ENCODE measurements around the gene HSPA8. TPM values are rescaled to one million over a fixed set of nuclear protein-coding genes. Genes with fewer than 3 reads are reported as not detected.

The HSPA8 gene
- total and polyA plus RNA-seq, 10 of the 15 experiments (the other 5 are each of a cell fraction or from before 2014, with no cell fraction given) = 1,190 to 3,205 (median 2,045) TPM

DNA sequence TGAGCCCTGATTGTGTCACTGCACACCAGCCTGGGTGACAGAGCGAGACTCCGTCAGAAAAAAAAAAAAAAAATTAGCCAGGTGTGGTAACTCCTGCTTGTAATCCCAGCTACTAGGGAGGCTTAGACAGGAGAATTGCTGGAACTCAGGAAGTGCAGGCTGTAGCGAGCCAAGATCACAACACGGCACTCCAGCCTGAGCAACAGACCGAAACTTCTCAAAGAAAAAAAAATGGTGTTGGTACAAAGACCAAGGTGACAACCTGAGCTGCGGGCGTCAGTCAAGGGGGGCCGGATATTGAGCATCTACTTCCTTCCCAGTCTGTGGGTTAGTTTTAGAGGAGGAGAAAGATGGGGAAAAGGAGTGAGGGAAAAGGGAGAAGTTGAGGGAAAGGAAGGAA lies 48.5 kb upstream of the HSPA8 start:
- DNase-seq (ENCODE audit: low read depth, low spot score) = no peak
- Histone ChIP-seq H3K27ac (ENCODE audit: control insufficient read depth, insufficient read depth) (no peak overlapping the region), H3K79me2 (ENCODE audit: control insufficient read depth, insufficient read depth, low read length) (no peaks in the 10 kb centered on the region), H3K36me3 (ENCODE audit: control insufficient read depth in 2 of 2, insufficient read depth in 2 of 2, low read length in 1 of 2) (no peaks in the 10 kb centered on the region), H3K9me3 (replicated peaks; ENCODE audit: control insufficient read depth, insufficient read depth, low read length) (no peaks in the 10 kb centered on the region), H3K4me3 (no peak overlapping the region), H3K9ac (ENCODE audit: control insufficient read depth, insufficient read depth, low read length) (no peak overlapping the region), H3K27me3 (replicated peaks in 1 of 2; ENCODE audit: control insufficient read depth in 2 of 2, insufficient read depth in 2 of 2, low read length in 1 of 2) (peaks cover 0 to 3% of the 10 kb centered on the region in 2 experiments; a peak in 2 of 4 replicates), H2AFZ (ENCODE audit: control insufficient read depth, low read depth, low read length) (no peak overlapping the region), H3K4me2 (ENCODE audit: control insufficient read depth, insufficient read depth) (no peak overlapping the region), H3K4me1 (ENCODE audit: control insufficient read depth, insufficient read depth, low read length) (no peaks in the 10 kb centered on the region), H4K20me1 (ENCODE audit: control insufficient read depth, insufficient read depth) (no peaks in the 10 kb centered on the region)
- intact Hi-C loops (cut with micrococcal nuclease; ENCODE audit: unreplicated experiment) = loop anchor here (5.0 kb wide), 2 partner anchors 152 to 467 kb away; no protein-coding TSS in a partner anchor
- TF ChIP-seq ATF7 (IDR thresholded peaks at IDR 0.05; ENCODE audit: low read depth) = no peak
- no peak for TF ChIP-seq SREBF2 (IDR thresholded peaks at IDR 0.05; ENCODE audit: low read length)
- no peak for TF ChIP-seq CREB1 (IDR thresholded peaks at IDR 0.05; ENCODE audit: low read depth)
- TF ChIP-seq NFYA (IDR thresholded peaks at IDR 0.05; ENCODE audit: borderline replicate concordance, low read depth, low read length) = no peak
- TF ChIP-seq NR2C1 (IDR thresholded peaks at IDR 0.05) = no peak
- TF ChIP-seq ZBED1 (IDR thresholded peaks at IDR 0.05; ENCODE audit: borderline replicate concordance) = no peak
- TF ChIP-seq GATAD2B (conservative IDR thresholded peaks at IDR 0.05; ENCODE audit: low read depth) = no peak
- TF ChIP-seq CBX5 (IDR thresholded peaks at IDR 0.05; ENCODE audit: low read depth) = no peak
- TF ChIP-seq, protein P1, sequence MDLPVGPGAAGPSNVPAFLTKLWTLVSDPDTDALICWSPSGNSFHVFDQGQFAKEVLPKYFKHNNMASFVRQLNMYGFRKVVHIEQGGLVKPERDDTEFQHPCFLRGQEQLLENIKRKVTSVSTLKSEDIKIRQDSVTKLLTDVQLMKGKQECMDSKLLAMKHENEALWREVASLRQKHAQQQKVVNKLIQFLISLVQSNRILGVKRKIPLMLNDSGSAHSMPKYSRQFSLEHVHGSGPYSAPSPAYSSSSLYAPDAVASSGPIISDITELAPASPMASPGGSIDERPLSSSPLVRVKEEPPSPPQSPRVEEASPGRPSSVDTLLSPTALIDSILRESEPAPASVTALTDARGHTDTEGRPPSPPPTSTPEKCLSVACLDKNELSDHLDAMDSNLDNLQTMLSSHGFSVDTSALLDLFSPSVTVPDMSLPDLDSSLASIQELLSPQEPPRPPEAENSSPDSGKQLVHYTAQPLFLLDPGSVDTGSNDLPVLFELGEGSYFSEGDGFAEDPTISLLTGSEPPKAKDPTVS (IDR thresholded peaks at IDR 0.05; ENCODE audit: low read depth, low read length) = no peak
- TF ChIP-seq NBN (IDR thresholded peaks at IDR 0.05) = no peak
- TF ChIP-seq EP300 (IDR thresholded peaks at IDR 0.05; ENCODE audit: borderline replicate concordance in 1 of 2, control insufficient read depth in 1 of 2, low read depth in 2 of 2, low read length in 2 of 2) = no peak
- ChIA-PET SMC1A (ENCODE audit: uncharacterized antibody, unreplicated experiment) (interaction anchor here (0.6 to 5.1 kb wide), 11 partner anchors 8 to 444 kb away, joined by 3 to 47 read pairs (median 3); no protein-coding TSS in a partner anchor), POLR2A (no interaction called here), RAD21 (ENCODE audit: unreplicated experiment) (interaction anchor here (1.0 to 5.1 kb wide), 3 partner anchors 38 to 137 kb away, joined by 3 to 44 read pairs (median 4); no protein-coding TSS in a partner anchor), CTCF (interaction anchor here (0.6 to 9.5 kb wide), 17 partner anchors 9 to 401 kb away, joined by 3 to 117 read pairs (median 5); no protein-coding TSS in a partner anchor)
- in situ Hi-C loops (cut with MboI) = loop anchor here (5.0 kb wide), 2 partner anchors 137 to 367 kb away; no protein-coding TSS in a partner anchor
- ATAC-seq = no peak
- BruUV-seq (replicated peaks) = no TSS peak
- WGBS (ENCODE audit: insufficient coverage, insufficient replicate concordance, low lambda C conversion rate, missing lambda C conversion rate) = 37% methylated on average over 6 of the region's 8 CpGs
- no peak for FAIRE-seq

Measured in GM12878 (cell line).